22Rv1 (cell line): ENCODE results near the gene ARHGEF38.

ENCODE experiments used
- ZFX ChIP-seq: fragments of 450-650 bp; IDR thresholded peaks from 2 replicates; pipeline ENCODE4 v1.6.1; 2017; ENCODE audit warnings: antibody characterized with exemption, borderline replicate concordance
- TF ChIP-seq, protein P1 (sequence below): fragments of 450-650 bp; IDR thresholded peaks from 2 replicates; pipeline ENCODE4 v1.5.1; 2017; ENCODE audit warnings: mild to moderate bottlenecking

DNA sequence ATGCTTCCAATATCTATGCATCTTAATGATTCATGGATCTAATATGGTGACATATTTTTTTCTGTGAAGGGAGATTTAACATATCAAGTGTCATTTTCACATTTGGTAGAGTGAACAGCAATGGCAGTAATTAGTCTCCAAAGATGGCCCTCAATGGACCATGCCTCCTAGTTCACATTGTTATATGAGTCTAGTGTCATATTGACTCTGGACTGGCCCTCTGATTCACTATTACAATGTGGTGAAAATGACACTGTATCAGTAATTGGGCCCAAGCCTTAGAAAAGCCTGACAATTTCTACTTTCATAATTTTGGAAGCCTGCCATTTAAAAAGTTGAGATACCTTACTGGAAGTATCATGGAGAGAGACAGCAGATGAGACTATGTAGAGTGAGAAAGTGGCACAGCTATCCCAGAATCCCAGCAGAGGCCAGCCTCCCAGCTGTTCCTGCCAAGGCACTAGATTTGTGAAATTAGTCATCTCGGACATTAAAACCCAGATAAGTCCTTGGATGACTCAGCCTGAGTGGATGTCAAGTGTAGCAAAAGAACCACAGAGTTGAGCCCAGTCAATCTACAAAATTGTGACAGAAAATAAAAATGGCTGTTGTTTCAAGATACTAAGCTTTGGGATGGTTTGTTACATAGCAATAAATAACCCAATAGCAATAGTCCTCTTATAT, 68.4 kb downstream of the ARHGEF38 start:
- TF ChIP-seq, protein P1, sequence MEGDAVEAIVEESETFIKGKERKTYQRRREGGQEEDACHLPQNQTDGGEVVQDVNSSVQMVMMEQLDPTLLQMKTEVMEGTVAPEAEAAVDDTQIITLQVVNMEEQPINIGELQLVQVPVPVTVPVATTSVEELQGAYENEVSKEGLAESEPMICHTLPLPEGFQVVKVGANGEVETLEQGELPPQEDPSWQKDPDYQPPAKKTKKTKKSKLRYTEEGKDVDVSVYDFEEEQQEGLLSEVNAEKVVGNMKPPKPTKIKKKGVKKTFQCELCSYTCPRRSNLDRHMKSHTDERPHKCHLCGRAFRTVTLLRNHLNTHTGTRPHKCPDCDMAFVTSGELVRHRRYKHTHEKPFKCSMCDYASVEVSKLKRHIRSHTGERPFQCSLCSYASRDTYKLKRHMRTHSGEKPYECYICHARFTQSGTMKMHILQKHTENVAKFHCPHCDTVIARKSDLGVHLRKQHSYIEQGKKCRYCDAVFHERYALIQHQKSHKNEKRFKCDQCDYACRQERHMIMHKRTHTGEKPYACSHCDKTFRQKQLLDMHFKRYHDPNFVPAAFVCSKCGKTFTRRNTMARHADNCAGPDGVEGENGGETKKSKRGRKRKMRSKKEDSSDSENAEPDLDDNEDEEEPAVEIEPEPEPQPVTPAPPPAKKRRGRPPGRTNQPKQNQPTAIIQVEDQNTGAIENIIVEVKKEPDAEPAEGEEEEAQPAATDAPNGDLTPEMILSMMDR: no peak
- TF ChIP-seq ZFX: no peak
